Hepatocyte (in vitro differentiated cells): Measurements from ENCODE around the gene PTGDS. TPM values are rescaled to one million over a fixed set of nuclear protein-coding genes. Genes with fewer than 3 reads are reported as not detected.

Experiments
- DNase-seq: peaks from one replicate; pipeline ENCODE4 v3.0.0-alpha.2; 2016; ENCODE audit warnings: low spot score
- H2AFZ ChIP-seq: fragments of 200-600 bp; sonication (generic); 2 replicates; pipeline ENCODE4 v1.6.0; 2016; ENCODE audit warnings: antibody characterized with exemption, mild to moderate bottlenecking
- H3K27ac ChIP-seq: fragments of 200-600 bp; sonication (generic); 2 replicates; pipeline ENCODE4 v1.5.1; 2016; ENCODE audit warnings: mild to moderate bottlenecking
- H3K27me3 ChIP-seq: fragments of 200-600 bp; sonication (generic); 2 replicates; pipeline ENCODE4 v1.6.1; 2016
- H3K36me3 ChIP-seq: fragments of 200-600 bp; sonication (generic); replicated peaks from 2 replicates; pipeline ENCODE4 v1.5.1; 2016; ENCODE audit warnings: low read depth; ENCODE audit not compliant: insufficient read depth
- H3K4me1 ChIP-seq: fragments of 200-600 bp; sonication (generic); 2 replicates; pipeline ENCODE4 v1.5.1; 2016; ENCODE audit warnings: mild to moderate bottlenecking, moderate library complexity; ENCODE audit not compliant: insufficient read depth
- H3K4me2 ChIP-seq: fragments of 200-600 bp; sonication (generic); 2 replicates; pipeline ENCODE4 v1.6.0; 2016
- H3K4me3 ChIP-seq: fragments of 200-600 bp; sonication (generic); 2 replicates; pipeline ENCODE4 v1.5.1; 2016; ENCODE audit warnings: mild to moderate bottlenecking
- H3K79me2 ChIP-seq: fragments of 200-600 bp; sonication (generic); 2 replicates; pipeline ENCODE4 v1.6.0; 2017; ENCODE audit warnings: mild to moderate bottlenecking
- H3K9me2 ChIP-seq: fragments of 200-600 bp; sonication (generic); replicated peaks from 2 replicates; pipeline ENCODE4 v1.6.0; 2017; ENCODE audit warnings: mild to moderate bottlenecking; ENCODE audit not compliant: insufficient read depth
- H3K9me3 ChIP-seq: fragments of 200-600 bp; sonication (generic); 2 replicates; pipeline ENCODE4 v1.5.1; 2016; ENCODE audit warnings: low read depth, mild to moderate bottlenecking
- H4K20me1 ChIP-seq: fragments of 200-600 bp; sonication (generic); 2 replicates; pipeline ENCODE4 v1.6.0; 2016; ENCODE audit warnings: mild to moderate bottlenecking; ENCODE audit not compliant: insufficient read depth, poor library complexity, severe bottlenecking
- CTCF ChIP-seq: fragments of 200-600 bp; sonication (generic); IDR thresholded peaks from 2 replicates; pipeline ENCODE4 v1.5.1; 2016; ENCODE audit warnings: antibody characterized with exemption, mild to moderate bottlenecking; ENCODE audit not compliant: poor library complexity
- EZH2 ChIP-seq: fragments of 200-600 bp; sonication (generic); IDR thresholded peaks from 2 replicates; pipeline ENCODE4 v1.6.1; 2016; ENCODE audit warnings: antibody characterized with exemption, mild to moderate bottlenecking, borderline replicate concordance
- EZH2phosphoT487 ChIP-seq: fragments of 200-600 bp; sonication (generic); IDR thresholded peaks from one replicate; pipeline ENCODE4 v1.6.1; 2018; ENCODE audit warnings: antibody characterized with exemption, mild to moderate bottlenecking, low read depth, moderate library complexity; ENCODE audit not compliant: unreplicated experiment, severe bottlenecking
- WGBS: methylation state at CpG from one replicate; pipeline ENCODE4 v1.1.6; 2016; ENCODE audit warnings: low lambda C conversion rate; ENCODE audit errors: missing lambda C conversion rate; 5-methylcytosine and 5-hydroxymethylcytosine counted together
- polyA plus RNA-seq: library from polyadenylated mRNA; unstranded; fragments of >200 nt; fragmentation: Nextera tagmentation; extraction: Ambion mirVana; gene quantifications from 2 replicates; pipeline ENCODE4 v1.2.1, GENCODE V29; 2016
- total RNA-seq: library from RNA; depleted of rRNA; stranded (reverse); fragments of >200 nt; gene quantifications from 2 replicates; pipeline ENCODE4 v1.2.3, GENCODE V29; 2014

The PTGDS gene
- total and polyA plus RNA-seq, 2 experiments from 2014 or later: 56.0 to 290 TPM

GRCh38 chr9:137007816-137008270 lies 30.5 kb downstream of the PTGDS start:
- Histone ChIP-seq H3K27me3 (no peaks in the 10 kb centered on the region), H3K79me2 (no peaks in the 10 kb centered on the region), H3K36me3 (no peaks in the 10 kb centered on the region), H3K9me3 (no peaks in the 10 kb centered on the region), H2AFZ (no peak overlapping the region), H3K4me3 (no peak overlapping the region), H3K27ac (no peak overlapping the region), H3K9me2 (no peaks in the 10 kb centered on the region), H3K4me1 (no peaks in the 10 kb centered on the region), H4K20me1 (no peaks in the 10 kb centered on the region), H3K4me2 (no peak overlapping the region)
- WGBS: 96% methylated on average over 13 of the region's 13 CpGs
- TF ChIP-seq EZH2phosphoT487 (no peak), EZH2 (no peak), CTCF (no peak)
- DNase-seq: no peak

GRCh38 chr9:137008312-137008711 lies 31.0 kb downstream of the PTGDS start:
- H3K27ac ChIP-seq: no peak overlapping the region
- no peak overlapping the region for H3K4me2 ChIP-seq
- H3K27me3 ChIP-seq: no peaks in the 10 kb centered on the region
- TF ChIP-seq EZH2phosphoT487 (no peak), EZH2 (no peak), CTCF (no peak)
- H3K9me2 ChIP-seq: no peaks in the 10 kb centered on the region
- no peaks in the 10 kb centered on the region for H3K4me1 ChIP-seq
- H3K79me2 ChIP-seq: no peaks in the 10 kb centered on the region
- H2AFZ ChIP-seq: no peak overlapping the region
- 89% methylated on average over 20 of the region's 22 CpGs for WGBS
- no peaks in the 10 kb centered on the region for H3K9me3 ChIP-seq
- no peaks in the 10 kb centered on the region for H4K20me1 ChIP-seq
- H3K4me3 ChIP-seq: no peak overlapping the region
- no peak for DNase-seq
- no peaks in the 10 kb centered on the region for H3K36me3 ChIP-seq

DNA sequence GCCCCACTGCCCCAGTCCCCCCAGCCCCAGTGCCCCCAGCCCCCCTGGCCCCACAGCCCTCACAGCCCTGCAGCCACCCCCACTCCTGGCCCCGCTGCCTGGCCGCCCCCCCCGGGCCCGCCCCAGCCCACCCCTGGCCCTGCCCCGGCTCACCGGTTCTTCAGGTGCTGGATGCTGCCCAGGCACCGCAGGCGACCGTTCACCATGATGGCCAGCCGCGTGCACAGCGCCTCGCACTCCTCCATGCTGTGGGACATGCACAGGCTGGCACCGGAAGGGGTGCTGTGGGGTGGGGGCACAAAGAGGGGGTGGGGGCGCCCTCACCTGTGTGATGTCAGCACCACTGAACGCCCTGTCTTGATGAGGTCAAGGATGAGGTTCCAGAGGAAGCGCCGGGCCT lies 31.9 kb downstream of the PTGDS start:
- DNase-seq: no peak
- no peaks in the 10 kb centered on the region for H3K9me2 ChIP-seq
- no peaks in the 10 kb centered on the region for H3K4me1 ChIP-seq
- no peak overlapping the region for H3K4me2 ChIP-seq
- H2AFZ ChIP-seq: no peak overlapping the region
- H3K9me3 ChIP-seq: no peaks in the 10 kb centered on the region
- H3K4me3 ChIP-seq: no peak overlapping the region
- H3K27ac ChIP-seq: no peak overlapping the region
- 97% methylated on average over 12 of the region's 18 CpGs for WGBS
- H3K79me2 ChIP-seq: no peaks in the 10 kb centered on the region
- no peaks in the 10 kb centered on the region for H3K36me3 ChIP-seq
- TF ChIP-seq EZH2phosphoT487: no peak
- TF ChIP-seq EZH2: no peak
- no peak for TF ChIP-seq CTCF
- no peaks in the 10 kb centered on the region for H3K27me3 ChIP-seq
- H4K20me1 ChIP-seq: no peaks in the 10 kb centered on the region
